HFF-Myc (cell line): ENCODE measurements around the gene PTPN21.

ENCODE experiments used
- DNase-seq: peaks from one replicate; pipeline ENCODE4 v3.0.0-alpha.2; 2011; ENCODE audit warnings: low read depth; ENCODE audit errors: extremely low read depth
- H3K4me3 ChIP-seq: replicated peaks from 2 replicates; pipeline ENCODE4 v1.5.1; 2011; ENCODE audit warnings: low read depth, mild to moderate bottlenecking, control low read depth, low read length
- TF ChIP-seq, protein P1 (sequence below): IDR thresholded peaks from 2 replicates; pipeline ENCODE4 v1.5.1; 2012; ENCODE audit warnings: mild to moderate bottlenecking, low read depth, low read length, control low read depth; ENCODE audit errors: missing control alignments

The PTPN21 gene

DNA sequence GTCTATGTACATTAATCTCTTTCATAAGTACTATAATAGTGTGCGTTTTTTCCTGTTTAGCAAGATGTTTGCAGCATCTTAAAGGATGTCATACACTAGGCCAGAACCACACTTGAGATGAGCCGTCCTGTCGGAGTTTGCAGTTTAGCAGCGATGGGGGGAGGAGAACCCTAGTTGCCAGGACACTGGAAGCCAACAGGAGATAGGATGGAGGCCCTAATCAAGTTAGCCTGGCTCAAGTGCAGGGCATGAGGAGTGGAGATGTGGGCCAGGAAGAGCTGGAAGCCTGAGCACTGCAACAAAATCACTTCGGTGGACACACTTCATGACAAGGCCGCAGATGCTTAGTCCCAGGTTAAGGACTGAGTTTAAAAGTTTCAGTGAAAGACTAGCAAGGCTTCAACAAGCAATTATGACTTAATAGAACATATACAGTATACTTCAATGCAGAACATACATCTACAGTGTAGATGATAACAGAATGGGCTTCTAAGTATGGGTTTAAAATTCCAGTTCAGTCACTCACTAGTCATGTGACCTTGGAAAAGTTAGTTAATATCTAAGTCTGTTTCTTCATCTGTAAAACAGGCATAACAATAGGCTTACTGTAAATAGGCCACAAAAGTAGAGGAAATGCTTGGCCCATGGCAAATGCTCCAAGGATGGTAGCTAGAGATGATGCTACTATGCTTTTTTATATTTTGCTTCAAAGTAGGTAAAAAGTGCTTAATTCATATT is 77.1 kb downstream of the PTPN21 start:
- no peak overlapping the region for H3K4me3 ChIP-seq
- no peak for DNase-seq
- TF ChIP-seq, protein P1, sequence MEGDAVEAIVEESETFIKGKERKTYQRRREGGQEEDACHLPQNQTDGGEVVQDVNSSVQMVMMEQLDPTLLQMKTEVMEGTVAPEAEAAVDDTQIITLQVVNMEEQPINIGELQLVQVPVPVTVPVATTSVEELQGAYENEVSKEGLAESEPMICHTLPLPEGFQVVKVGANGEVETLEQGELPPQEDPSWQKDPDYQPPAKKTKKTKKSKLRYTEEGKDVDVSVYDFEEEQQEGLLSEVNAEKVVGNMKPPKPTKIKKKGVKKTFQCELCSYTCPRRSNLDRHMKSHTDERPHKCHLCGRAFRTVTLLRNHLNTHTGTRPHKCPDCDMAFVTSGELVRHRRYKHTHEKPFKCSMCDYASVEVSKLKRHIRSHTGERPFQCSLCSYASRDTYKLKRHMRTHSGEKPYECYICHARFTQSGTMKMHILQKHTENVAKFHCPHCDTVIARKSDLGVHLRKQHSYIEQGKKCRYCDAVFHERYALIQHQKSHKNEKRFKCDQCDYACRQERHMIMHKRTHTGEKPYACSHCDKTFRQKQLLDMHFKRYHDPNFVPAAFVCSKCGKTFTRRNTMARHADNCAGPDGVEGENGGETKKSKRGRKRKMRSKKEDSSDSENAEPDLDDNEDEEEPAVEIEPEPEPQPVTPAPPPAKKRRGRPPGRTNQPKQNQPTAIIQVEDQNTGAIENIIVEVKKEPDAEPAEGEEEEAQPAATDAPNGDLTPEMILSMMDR: no peak

GRCh38 chr14:88476825-88477224 is 78.0 kb downstream of the PTPN21 start:
- no peak for DNase-seq
- TF ChIP-seq, protein P1: no peak
- no peak overlapping the region for H3K4me3 ChIP-seq

- H3K4me3 ChIP-seq: no peak overlapping the region
- TF ChIP-seq, protein P1: no peak
- DNase-seq: no peak
Observed at GRCh38 chr14:88476214-88476774, 78.5 kb downstream of the PTPN21 start.

- TF ChIP-seq, protein P1: no peak
Observed at GRCh38 chr14:88473791-88474190, 81.0 kb downstream of the PTPN21 start.

GRCh38 chr14:88470542-88471440 is 84.0 kb downstream of the PTPN21 start:
- TF ChIP-seq, protein P1: no peak
- DNase-seq: no peak
- H3K4me3 ChIP-seq: no peak overlapping the region

More at GRCh38 chr14:88473791-88474190, 81.0 kb downstream of the PTPN21 start:
- DNase-seq: no peak
- no peak overlapping the region for H3K4me3 ChIP-seq

GRCh38 chr14:88468406-88468805 is 86.4 kb downstream of the PTPN21 start:
- TF ChIP-seq, protein P1: no peak
- DNase-seq: no peak
- no peak overlapping the region for H3K4me3 ChIP-seq
